WTC11 (cell line): Measurements from ENCODE around the gene BEX2.

Experiments used
- E2F5 ChIP-seq: sonication (generic); formaldehyde crosslinking; IDR thresholded peaks from 2 replicates; pipeline ENCODE4 v1.8.1; 2022; ENCODE audit warnings: mild to moderate bottlenecking, moderate library complexity, missing genetic modification reagents
- ETV6 ChIP-seq: sonication (generic); formaldehyde crosslinking; IDR thresholded peaks from 2 replicates; pipeline ENCODE4 v1.8.1; 2022; ENCODE audit warnings: mild to moderate bottlenecking, missing genetic modification reagents
- FOXJ3 ChIP-seq: sonication (generic); formaldehyde crosslinking; IDR thresholded peaks from 2 replicates; pipeline ENCODE4 v1.9.0; 2021; ENCODE audit warnings: missing genetic modification reagents, mild to moderate bottlenecking, borderline replicate concordance
- FOXK1 ChIP-seq: sonication (generic); formaldehyde crosslinking; IDR thresholded peaks from 2 replicates; pipeline ENCODE4 v1.8.0; 2022; ENCODE audit warnings: mild to moderate bottlenecking, moderate library complexity, missing genetic modification reagents
- MAX ChIP-seq: sonication (generic); formaldehyde crosslinking; IDR thresholded peaks from 2 replicates; pipeline ENCODE4 v1.8.0; 2022; ENCODE audit warnings: mild to moderate bottlenecking, missing genetic modification reagents
- NR1H2 ChIP-seq: sonication (generic); formaldehyde crosslinking; IDR thresholded peaks from 2 replicates; pipeline ENCODE4 v1.9.0; 2021; ENCODE audit warnings: mild to moderate bottlenecking, moderate library complexity, missing genetic modification reagents
- OVOL2 ChIP-seq: fragments of 250-450 bp; sonication (Bioruptor Pico); IDR thresholded peaks from 2 replicates; pipeline ENCODE4 v1.9.0; 2021; ENCODE audit warnings: mild to moderate bottlenecking, borderline replicate concordance
- RELA ChIP-seq: sonication (generic); formaldehyde crosslinking; IDR thresholded peaks from 2 replicates; pipeline ENCODE4 v1.8.1; 2022; ENCODE audit warnings: missing genetic modification reagents, mild to moderate bottlenecking, borderline replicate concordance
- SP1 ChIP-seq: sonication (generic); formaldehyde crosslinking; conservative IDR thresholded peaks from 2 replicates; pipeline ENCODE4 v1.8.1; 2022; ENCODE audit warnings: missing genetic modification reagents
- ZNF423 ChIP-seq: fragments of 250-450 bp; sonication (Bioruptor Pico); IDR thresholded peaks from 2 replicates; pipeline ENCODE4 v2.1.2; 2022; ENCODE audit warnings: mild to moderate bottlenecking, moderate library complexity
- TF ChIP-seq, protein P1 (sequence below): fragments of 200-600 bp; IDR thresholded peaks from 2 replicates; pipeline ENCODE4 v1.8.0; 2022; ENCODE audit warnings: antibody characterized with exemption
- TF ChIP-seq, protein P2 (sequence below): sonication (generic); formaldehyde crosslinking; IDR thresholded peaks from 2 replicates; pipeline ENCODE4 v1.8.1; 2023; ENCODE audit warnings: mild to moderate bottlenecking, missing genetic modification reagents, moderate library complexity
- TF ChIP-seq, protein P3 (sequence below): sonication (generic); formaldehyde crosslinking; IDR thresholded peaks from 2 replicates; pipeline ENCODE4 v1.8.1; 2022; ENCODE audit warnings: missing genetic modification reagents, borderline replicate concordance

- TF ChIP-seq, protein P1, sequence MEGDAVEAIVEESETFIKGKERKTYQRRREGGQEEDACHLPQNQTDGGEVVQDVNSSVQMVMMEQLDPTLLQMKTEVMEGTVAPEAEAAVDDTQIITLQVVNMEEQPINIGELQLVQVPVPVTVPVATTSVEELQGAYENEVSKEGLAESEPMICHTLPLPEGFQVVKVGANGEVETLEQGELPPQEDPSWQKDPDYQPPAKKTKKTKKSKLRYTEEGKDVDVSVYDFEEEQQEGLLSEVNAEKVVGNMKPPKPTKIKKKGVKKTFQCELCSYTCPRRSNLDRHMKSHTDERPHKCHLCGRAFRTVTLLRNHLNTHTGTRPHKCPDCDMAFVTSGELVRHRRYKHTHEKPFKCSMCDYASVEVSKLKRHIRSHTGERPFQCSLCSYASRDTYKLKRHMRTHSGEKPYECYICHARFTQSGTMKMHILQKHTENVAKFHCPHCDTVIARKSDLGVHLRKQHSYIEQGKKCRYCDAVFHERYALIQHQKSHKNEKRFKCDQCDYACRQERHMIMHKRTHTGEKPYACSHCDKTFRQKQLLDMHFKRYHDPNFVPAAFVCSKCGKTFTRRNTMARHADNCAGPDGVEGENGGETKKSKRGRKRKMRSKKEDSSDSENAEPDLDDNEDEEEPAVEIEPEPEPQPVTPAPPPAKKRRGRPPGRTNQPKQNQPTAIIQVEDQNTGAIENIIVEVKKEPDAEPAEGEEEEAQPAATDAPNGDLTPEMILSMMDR, result no peak
- TF ChIP-seq, protein P2, sequence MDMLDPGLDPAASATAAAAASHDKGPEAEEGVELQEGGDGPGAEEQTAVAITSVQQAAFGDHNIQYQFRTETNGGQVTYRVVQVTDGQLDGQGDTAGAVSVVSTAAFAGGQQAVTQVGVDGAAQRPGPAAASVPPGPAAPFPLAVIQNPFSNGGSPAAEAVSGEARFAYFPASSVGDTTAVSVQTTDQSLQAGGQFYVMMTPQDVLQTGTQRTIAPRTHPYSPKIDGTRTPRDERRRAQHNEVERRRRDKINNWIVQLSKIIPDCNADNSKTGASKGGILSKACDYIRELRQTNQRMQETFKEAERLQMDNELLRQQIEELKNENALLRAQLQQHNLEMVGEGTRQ (CRISPR knock-in tag), result no peak
- TF ChIP-seq FOXK1 (CRISPR knock-in tag) (no peak), SP1 (CRISPR knock-in tag) (no peak), OVOL2 (CRISPR knock-in tag) (no peak), FOXJ3 (CRISPR knock-in tag) (no peak), RELA (no peak), E2F5 (CRISPR knock-in tag) (no peak), MAX (CRISPR knock-in tag) (no peak), ETV6 (CRISPR knock-in tag) (no peak), ZNF423 (CRISPR knock-in tag) (no peak), NR1H2 (no peak)
- TF ChIP-seq, protein P3, sequence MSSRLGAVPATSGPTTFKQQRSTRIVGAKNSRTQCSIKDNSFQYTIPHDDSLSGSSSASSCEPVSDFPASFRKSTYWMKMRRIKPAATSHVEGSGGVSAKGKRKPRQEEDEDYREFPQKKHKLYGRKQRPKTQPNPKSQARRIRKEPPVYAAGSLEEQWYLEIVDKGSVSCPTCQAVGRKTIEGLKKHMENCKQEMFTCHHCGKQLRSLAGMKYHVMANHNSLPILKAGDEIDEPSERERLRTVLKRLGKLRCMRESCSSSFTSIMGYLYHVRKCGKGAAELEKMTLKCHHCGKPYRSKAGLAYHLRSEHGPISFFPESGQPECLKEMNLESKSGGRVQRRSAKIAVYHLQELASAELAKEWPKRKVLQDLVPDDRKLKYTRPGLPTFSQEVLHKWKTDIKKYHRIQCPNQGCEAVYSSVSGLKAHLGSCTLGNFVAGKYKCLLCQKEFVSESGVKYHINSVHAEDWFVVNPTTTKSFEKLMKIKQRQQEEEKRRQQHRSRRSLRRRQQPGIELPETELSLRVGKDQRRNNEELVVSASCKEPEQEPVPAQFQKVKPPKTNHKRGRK (CRISPR knock-in tag), result no peak
Measured at GRCh38 chrX:103330681-103331288, 20.0 kb upstream of the BEX2 start.
